HG02852 (cell line): Measurements from ENCODE around the gene IFT81.
"Not testable (repeated sequence)": the region's sequence is repeated elsewhere in the genome, so short reads cannot be mapped to it uniquely, and the experiment has no call there.

Experiments used
- ATAC-seq: cut with Tn5 transposase; IDR thresholded peaks from one replicate; pipeline ENCODE4 v1.9.1; 2021; ENCODE audit warnings: mild to moderate bottlenecking, moderate library complexity; ENCODE audit not compliant: unreplicated experiment

The IFT81 gene

GRCh38 chr12:110243227-110243626, 119.1 kb downstream of the IFT81 start:
- ATAC-seq: no peak

GRCh38 chr12:110244372-110244771, 120.2 kb downstream of the IFT81 start:
- no peak for ATAC-seq

- ATAC-seq: no peak
Observed at GRCh38 chr12:110244829-110245228, 120.7 kb downstream of the IFT81 start.

GRCh38 chr12:110245369-110245772, 121.2 kb downstream of the IFT81 start:
- no peak for ATAC-seq

GRCh38 chr12:110246636-110247339, 122.6 kb downstream of the IFT81 start:
- ATAC-seq: no peak

- no peak for ATAC-seq
Observed at GRCh38 chr12:110247340-110248095, 123.4 kb downstream of the IFT81 start.

GRCh38 chr12:110248096-110248447, 123.9 kb downstream of the IFT81 start:
- ATAC-seq: no peak

GRCh38 chr12:110249105-110249504, 124.9 kb downstream of the IFT81 start:
- ATAC-seq: no peak

GRCh38 chr12:110249716-110250225, 125.6 kb downstream of the IFT81 start:
- ATAC-seq: no peak

GRCh38 chr12:110251381-110251780, 127.2 kb downstream of the IFT81 start:
- ATAC-seq: no peak

GRCh38 chr12:110252716-110253115, 128.6 kb downstream of the IFT81 start:
- ATAC-seq: no peak

- no peak for ATAC-seq
Observed at GRCh38 chr12:110253176-110253575, 129.0 kb downstream of the IFT81 start.

GRCh38 chr12:110254971-110255540, 130.9 kb downstream of the IFT81 start:
- ATAC-seq: no peak

GRCh38 chr12:110255890-110256456, 131.8 kb downstream of the IFT81 start:
- ATAC-seq: not testable (repeated sequence)

GRCh38 chr12:110256780-110257431, 132.7 kb downstream of the IFT81 start:
- ATAC-seq: no peak

- no peak for ATAC-seq
Observed at GRCh38 chr12:110258466-110258865, 134.3 kb downstream of the IFT81 start.

- no peak for ATAC-seq
Observed at GRCh38 chr12:110262442-110263388, 138.6 kb downstream of the IFT81 start.

GRCh38 chr12:110266381-110266960, 142.3 kb downstream of the IFT81 start:
- no peak for ATAC-seq

GRCh38 chr12:110266980-110267620, 142.9 kb downstream of the IFT81 start:
- ATAC-seq: no peak
